ENCODE data around the gene TCN2. TPM values are rescaled to one million over a fixed set of nuclear protein-coding genes. Genes with fewer than 3 reads are reported as not detected.

TCN2 gene
- total and polyA plus RNA-seq, 9 of the 15 experiments (the other 6 are each of a cell fraction or from before 2014, with no cell fraction given): 0.88 to 5.4 (median 1.7) TPM

DNA sequence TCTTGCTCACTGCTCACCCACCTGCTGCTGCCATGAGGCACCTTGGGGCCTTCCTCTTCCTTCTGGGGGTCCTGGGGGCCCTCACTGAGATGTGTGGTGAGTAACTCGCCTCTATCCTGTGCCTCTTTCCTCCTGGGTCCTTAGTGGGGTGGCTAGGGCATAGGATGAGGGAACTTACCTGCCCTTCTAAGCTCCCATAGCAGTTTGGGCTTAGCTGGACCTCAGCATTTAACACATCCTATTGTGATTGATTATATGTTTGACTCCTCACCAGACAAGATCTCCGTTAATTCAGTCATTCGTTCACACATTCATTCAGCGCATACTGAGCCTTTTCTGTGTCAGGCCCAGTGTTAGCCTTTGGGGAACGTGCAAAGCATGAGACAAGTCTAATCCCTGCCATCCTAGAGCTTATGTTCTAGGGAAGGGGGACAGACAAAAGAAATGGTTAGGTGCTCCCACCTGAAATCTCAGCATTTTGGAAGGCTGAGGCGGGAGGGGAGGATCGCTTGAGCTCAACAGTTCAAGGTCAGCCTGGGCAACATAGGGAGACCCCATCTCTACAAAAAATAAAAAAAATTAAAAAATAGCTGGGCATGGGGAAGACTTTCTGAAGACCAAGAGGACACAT is 441 bp downstream of the TCN2 start:
- Histone ChIP-seq H4K20me1 (replicated peaks; ENCODE audit: control insufficient read depth, insufficient read depth, low read length) (no peaks in the 10 kb centered on the region), H3K9me3 (replicated peaks; ENCODE audit: control insufficient read depth, insufficient read depth, low read depth, low read length) (no peaks in the 10 kb centered on the region), H3K27me3 (ENCODE audit: control insufficient read depth in 2 of 2, insufficient read depth in 2 of 2, low read length in 2 of 2) (no peaks in the 10 kb centered on the region), H3K9ac (ENCODE audit: insufficient read depth in 1 of 2, low read depth in 2 of 2, low read length in 2 of 2) (peak overlapping the region; percentile 48 to 85; a peak in 3 of 4 replicates), H3K4me2 (ENCODE audit: insufficient read depth, low read length) (peak overlapping the region; percentile 87), H3K4me3 (peak overlapping the region; percentile 41; the same call in 1 of the 2 replicates), H3K36me3 (ENCODE audit: control insufficient read depth, insufficient read depth, low read length) (no peaks in the 10 kb centered on the region), H3K4me1 (replicated peaks in 1 of 2; ENCODE audit: control insufficient read depth in 2 of 2, insufficient read depth in 2 of 2, low read length in 2 of 2) (peaks cover 21 to 41% of the 10 kb centered on the region in 2 experiments), H3K27ac (ENCODE audit: extremely low read depth, low read depth, low read length) (peak overlapping the region; percentile 56), H3K79me2 (ENCODE audit: control insufficient read depth, insufficient read depth, low read length) (no peaks in the 10 kb centered on the region), H3K9me1 (ENCODE audit: control insufficient read depth, insufficient read depth, low read length) (no peaks in the 10 kb centered on the region), H2AFZ (ENCODE audit: low read depth, low read length) (peak overlapping the region; percentile 93)
- ChIA-PET POLR2A (interaction anchor here (0.6 to 2.8 kb wide), 7 partner anchors 9 to 971 kb away, joined by 3 to 17 read pairs (median 3); no protein-coding TSS in a partner anchor), CTCF (ENCODE audit: low intra/inter-chr PET ratio) (no interaction called here)
- ATAC-seq (no peak; the same call in 2 of the 3 replicates), DNase-seq (ENCODE audit: extremely low read depth in 1 of 4, low spot score in 3 of 4) (no peak), FAIRE-seq (no peak)
- WGBS (ENCODE audit: insufficient coverage, low coverage, missing lambda C conversion rate): 69% methylated on average over 6 of the region's 7 CpGs
- TSS peak; percentile 76 for BruUV-seq (replicated peaks)
- intact Hi-C loops (cut with micrococcal nuclease) (no loop called here), in situ Hi-C loops (cut with MboI) (loop anchor here (10.0 kb wide), 1 partner anchor 323 kb away; the partner anchor contains the start of gene CASTOR1)
- TF ChIP-seq GABPA (tag; conservative IDR thresholded peaks at IDR 0.05; ENCODE audit: low read depth): peak; percentile 1; the same call in 1 of the 2 replicates
- TF ChIP-seq, protein P1, sequence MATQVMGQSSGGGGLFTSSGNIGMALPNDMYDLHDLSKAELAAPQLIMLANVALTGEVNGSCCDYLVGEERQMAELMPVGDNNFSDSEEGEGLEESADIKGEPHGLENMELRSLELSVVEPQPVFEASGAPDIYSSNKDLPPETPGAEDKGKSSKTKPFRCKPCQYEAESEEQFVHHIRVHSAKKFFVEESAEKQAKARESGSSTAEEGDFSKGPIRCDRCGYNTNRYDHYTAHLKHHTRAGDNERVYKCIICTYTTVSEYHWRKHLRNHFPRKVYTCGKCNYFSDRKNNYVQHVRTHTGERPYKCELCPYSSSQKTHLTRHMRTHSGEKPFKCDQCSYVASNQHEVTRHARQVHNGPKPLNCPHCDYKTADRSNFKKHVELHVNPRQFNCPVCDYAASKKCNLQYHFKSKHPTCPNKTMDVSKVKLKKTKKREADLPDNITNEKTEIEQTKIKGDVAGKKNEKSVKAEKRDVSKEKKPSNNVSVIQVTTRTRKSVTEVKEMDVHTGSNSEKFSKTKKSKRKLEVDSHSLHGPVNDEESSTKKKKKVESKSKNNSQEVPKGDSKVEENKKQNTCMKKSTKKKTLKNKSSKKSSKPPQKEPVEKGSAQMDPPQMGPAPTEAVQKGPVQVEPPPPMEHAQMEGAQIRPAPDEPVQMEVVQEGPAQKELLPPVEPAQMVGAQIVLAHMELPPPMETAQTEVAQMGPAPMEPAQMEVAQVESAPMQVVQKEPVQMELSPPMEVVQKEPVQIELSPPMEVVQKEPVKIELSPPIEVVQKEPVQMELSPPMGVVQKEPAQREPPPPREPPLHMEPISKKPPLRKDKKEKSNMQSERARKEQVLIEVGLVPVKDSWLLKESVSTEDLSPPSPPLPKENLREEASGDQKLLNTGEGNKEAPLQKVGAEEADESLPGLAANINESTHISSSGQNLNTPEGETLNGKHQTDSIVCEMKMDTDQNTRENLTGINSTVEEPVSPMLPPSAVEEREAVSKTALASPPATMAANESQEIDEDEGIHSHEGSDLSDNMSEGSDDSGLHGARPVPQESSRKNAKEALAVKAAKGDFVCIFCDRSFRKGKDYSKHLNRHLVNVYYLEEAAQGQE (IDR thresholded peaks at IDR 0.05; ENCODE audit: borderline replicate concordance): no peak
- TF ChIP-seq, protein P1 (CRISPR knock-in tag; IDR thresholded peaks at IDR 0.05; ENCODE audit: low read depth): no peak
- TF ChIP-seq PHF8 (IDR thresholded peaks at IDR 0.05; ENCODE audit: borderline replicate concordance, low read length): peak; percentile 27; the same call in 1 of the 2 replicates
- TF ChIP-seq POLR2G (IDR thresholded peaks at IDR 0.05; ENCODE audit: low read depth, low read length): no peak
- TF ChIP-seq CCNT2 (IDR thresholded peaks at IDR 0.05; ENCODE audit: borderline replicate concordance, extremely low read depth, insufficient read length, low read depth, low read length): no peak
- 0 out of 2 replicates have a peak, but pooled peaks have one; percentile 8 for TF ChIP-seq ZNF584 (CRISPR knock-in tag; IDR thresholded peaks at IDR 0.05; ENCODE audit: low read depth)
- TF ChIP-seq ZNF224 (CRISPR knock-in tag; IDR thresholded peaks at IDR 0.05): no peak
- no peak for TF ChIP-seq CTBP1 (IDR thresholded peaks at IDR 0.05; ENCODE audit: borderline replicate concordance)

Data from K562 (cell line).